GM13977 (cell line): ENCODE measurements around the gene POMGNT1.

Experiments used
- DNase-seq: peaks from one replicate; pipeline ENCODE4 v3.0.0; 2012; ENCODE audit warnings: low spot score
- in situ Hi-C: fragments of 300-500 bp; cut with MboI; formaldehyde crosslinking; loops from one replicate; pipeline ENCODE4 v1.12.0; 2022; ENCODE audit warnings: low sequenced_read_pairs, low pct_unique_long_range_greater_than_20kb, mixed read lengths, inconsistent platforms; ENCODE audit not compliant: unreplicated experiment
- TF ChIP-seq, protein P1 (sequence below): IDR thresholded peaks from 2 replicates; pipeline ENCODE4 v1.5.1; 2012; ENCODE audit warnings: mild to moderate bottlenecking, control low read depth; ENCODE audit not compliant: insufficient read depth; ENCODE audit errors: extremely low read depth, missing control alignments

POMGNT1 gene

DNA sequence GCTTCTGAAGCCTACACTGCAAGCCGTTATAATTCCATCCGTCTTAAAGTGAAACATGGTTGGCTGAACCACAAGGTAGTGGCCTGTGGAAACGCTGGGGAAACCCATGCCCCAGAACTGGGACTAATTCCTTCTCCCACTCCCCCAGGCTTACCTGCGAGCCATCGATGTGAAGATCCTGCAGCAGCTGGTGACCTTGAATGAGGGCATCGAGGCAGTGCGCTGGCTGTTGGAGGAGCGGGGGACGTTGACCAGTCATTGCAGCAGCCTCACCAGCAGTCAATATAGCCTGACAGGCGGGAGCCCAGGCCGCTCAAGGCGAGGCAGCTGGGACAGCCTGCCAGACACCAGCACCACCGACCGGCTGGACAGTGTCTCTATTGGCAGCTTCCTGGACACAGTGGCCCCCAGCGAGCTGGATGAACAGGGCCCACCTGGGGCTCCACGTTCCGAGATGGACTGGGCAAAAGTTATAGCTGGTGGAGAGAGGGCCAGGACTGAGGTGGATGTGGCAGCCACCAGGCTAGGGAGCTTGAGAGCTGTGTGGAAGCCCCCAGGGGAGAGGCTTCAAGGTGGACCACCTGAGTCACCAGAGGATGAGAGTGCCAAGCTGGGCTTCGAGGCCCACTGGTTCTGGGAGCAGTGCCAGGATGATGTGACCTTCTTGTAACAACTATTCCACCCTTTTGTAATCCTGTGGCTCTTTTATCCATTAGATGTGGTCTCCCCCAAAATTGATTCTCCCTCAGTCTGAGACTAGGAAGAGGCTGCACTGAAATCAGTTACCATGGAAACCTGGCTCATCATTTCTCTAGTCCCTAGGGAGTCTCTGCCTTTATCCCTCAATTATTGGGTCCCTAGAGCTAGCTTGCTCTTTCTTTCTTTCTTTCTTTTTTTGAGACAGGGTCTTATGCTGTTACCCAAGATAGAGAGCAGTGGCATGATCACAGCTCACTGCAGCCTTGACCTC lies 21.6 kb upstream of the POMGNT1 start:
- TF ChIP-seq, protein P1, sequence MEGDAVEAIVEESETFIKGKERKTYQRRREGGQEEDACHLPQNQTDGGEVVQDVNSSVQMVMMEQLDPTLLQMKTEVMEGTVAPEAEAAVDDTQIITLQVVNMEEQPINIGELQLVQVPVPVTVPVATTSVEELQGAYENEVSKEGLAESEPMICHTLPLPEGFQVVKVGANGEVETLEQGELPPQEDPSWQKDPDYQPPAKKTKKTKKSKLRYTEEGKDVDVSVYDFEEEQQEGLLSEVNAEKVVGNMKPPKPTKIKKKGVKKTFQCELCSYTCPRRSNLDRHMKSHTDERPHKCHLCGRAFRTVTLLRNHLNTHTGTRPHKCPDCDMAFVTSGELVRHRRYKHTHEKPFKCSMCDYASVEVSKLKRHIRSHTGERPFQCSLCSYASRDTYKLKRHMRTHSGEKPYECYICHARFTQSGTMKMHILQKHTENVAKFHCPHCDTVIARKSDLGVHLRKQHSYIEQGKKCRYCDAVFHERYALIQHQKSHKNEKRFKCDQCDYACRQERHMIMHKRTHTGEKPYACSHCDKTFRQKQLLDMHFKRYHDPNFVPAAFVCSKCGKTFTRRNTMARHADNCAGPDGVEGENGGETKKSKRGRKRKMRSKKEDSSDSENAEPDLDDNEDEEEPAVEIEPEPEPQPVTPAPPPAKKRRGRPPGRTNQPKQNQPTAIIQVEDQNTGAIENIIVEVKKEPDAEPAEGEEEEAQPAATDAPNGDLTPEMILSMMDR, result no peak
- DNase-seq, result no peak
- in situ Hi-C loops, result no loop called here

DNA sequence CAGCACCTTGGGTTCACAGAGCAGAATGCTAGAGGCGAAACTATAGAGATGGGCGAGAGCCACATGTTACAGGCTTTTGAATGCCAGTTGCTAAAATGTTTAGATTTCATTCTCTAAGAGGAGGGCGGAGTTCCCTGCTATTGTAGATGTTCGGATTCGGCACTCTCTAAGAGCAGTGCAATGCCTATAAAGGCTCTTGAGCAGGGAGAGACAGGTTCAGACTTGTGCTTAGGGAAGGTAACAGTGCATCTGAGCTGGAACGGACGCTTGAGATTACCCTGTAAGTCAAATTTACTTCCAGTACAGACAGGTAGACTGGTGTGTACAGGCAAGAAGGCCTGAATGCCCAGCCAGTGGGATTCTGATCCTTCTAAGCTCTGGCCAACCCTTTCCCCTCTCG lies 20.2 kb upstream of the POMGNT1 start:
- TF ChIP-seq, protein P1, result no peak

DNA sequence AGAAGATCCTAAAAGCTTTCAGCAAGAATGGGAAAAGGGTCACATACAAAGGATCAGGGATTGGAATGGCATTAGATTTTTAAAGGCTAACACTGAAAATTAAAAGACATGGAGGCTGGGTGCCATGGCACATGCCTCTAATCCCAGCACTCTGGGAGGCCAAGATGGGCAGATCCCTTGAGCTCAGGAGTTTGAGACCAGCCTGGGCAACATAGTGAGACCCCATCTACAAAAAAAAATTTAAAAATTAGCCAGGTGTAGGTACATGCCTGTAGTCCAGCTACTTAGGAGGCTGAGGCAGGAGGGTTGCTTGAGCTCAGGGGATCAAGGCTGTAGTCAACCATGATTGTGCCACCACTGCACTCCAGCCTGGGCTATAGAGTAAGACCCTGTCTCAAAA lies 17.3 kb upstream of the POMGNT1 start:
- TF ChIP-seq, protein P1, result no peak
- in situ Hi-C loops, result no loop called here
- no peak for DNase-seq

More for the DNA sequence above, 20.2 kb upstream of the POMGNT1 start:
- no peak for DNase-seq
- in situ Hi-C loops, result no loop called here

DNA sequence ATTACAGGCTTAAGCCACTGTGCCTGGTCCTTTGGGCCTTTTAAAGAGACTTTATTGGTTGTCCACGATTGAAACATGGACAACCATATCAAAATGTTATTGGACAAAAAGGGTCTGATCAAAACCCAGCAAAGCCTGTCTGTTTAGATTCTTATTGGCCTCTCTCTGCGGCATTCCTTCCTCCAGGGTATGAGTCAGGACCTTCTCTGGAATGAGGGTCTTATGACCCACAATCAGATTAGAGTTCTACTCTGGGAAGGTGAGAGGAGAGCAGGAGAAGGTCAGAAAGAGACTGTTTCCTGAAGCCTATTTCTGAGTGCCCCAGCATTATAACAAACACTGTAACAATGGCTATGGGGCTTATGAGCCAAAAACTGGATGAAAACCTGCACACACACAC lies 12.8 kb upstream of the POMGNT1 start:
- TF ChIP-seq, protein P1, result no peak
- DNase-seq, result no peak
- in situ Hi-C loops, result no loop called here

DNA sequence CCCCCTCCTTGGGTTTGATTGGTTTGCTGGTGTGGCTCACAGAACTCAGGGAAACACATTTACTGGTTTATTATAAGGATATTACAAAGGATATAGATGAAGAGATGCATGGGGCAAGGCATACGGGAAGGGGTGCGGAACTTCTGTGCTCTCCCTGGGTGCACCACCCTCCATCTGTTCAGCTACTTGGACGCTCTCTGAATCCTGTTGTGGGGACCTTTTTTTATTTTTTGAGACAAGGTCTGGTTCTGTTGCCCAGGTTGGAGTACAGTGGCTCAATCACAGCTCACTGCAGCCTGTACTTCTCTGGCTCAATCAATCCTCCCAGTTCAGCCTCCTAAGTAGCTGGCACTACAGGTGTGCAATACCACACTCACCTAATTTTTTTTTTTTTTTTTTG lies 12.3 kb upstream of the POMGNT1 start:
- TF ChIP-seq, protein P1, result no peak

DNA sequence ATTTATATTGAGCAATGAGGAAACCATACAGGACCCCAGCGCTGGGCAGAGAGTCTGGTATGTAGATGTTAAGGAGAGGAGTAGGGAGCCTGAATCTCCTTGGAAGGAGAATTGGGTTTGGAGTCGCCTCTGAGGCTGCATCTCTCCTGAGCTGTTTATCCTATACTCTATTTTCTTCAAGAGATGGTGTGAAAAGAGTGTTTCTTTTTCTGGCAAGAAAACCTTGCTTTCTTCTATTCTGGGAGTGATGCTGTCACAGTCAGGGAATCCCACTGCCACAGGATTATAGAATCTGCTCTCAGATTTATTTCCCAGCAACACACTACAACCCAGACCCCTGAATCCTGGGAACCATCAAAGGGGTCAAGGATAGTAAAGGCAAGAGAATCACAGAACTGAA lies 8.2 kb upstream of the POMGNT1 start:
- DNase-seq, result no peak
- TF ChIP-seq, protein P1, result no peak
- in situ Hi-C loops, result no loop called here

More for the DNA sequence above, 12.3 kb upstream of the POMGNT1 start:
- in situ Hi-C loops, result no loop called here
- DNase-seq, result no peak
